SK-N-SH treated with all-trans-retinoic acid at 6 μM for 48 hours (cell line): ENCODE data around the gene CACTIN.

Source experiments
- ATAC-seq: fragments of 200-7000 bp; cut with Tn5 transposase; 3 replicates; pipeline ENCODE4 v1.9.1; 2020; ENCODE audit warnings: mild to moderate bottlenecking, moderate library complexity
- ARNTL ChIP-seq: fragments of 450-650 bp; formaldehyde crosslinking; IDR thresholded peaks from 2 replicates; pipeline ENCODE4 v1.5.0; 2020; ENCODE audit warnings: low read depth, mild to moderate bottlenecking, moderate library complexity, borderline replicate concordance
- CREB5 ChIP-seq: fragments of 250-450 bp; sonication (Bioruptor Pico); IDR thresholded peaks from 2 replicates; pipeline ENCODE4 v1.5.1; 2020; ENCODE audit warnings: low read depth, mild to moderate bottlenecking, moderate library complexity
- CSRNP3 ChIP-seq: fragments of 250-450 bp; sonication (Bioruptor Pico); IDR thresholded peaks from 2 replicates; pipeline ENCODE4 v1.5.1; 2021; ENCODE audit warnings: mild to moderate bottlenecking, moderate library complexity
- ESRRG ChIP-seq: fragments of 250-450 bp; sonication (Bioruptor Pico); IDR thresholded peaks from 2 replicates; pipeline ENCODE4 v1.6.1; 2021; ENCODE audit warnings: mild to moderate bottlenecking
- GLIS3 ChIP-seq: fragments of 250-450 bp; sonication (Bioruptor Pico); IDR thresholded peaks from 2 replicates; pipeline ENCODE4 v1.5.0; 2020; ENCODE audit warnings: mild to moderate bottlenecking, moderate library complexity
- ISL1 ChIP-seq: fragments of 250-450 bp; sonication (Bioruptor Pico); IDR thresholded peaks from 2 replicates; pipeline ENCODE4 v2.1.2; 2022; ENCODE audit warnings: mild to moderate bottlenecking, moderate library complexity
- OSR1 ChIP-seq: fragments of 250-450 bp; sonication (Bioruptor Pico); IDR thresholded peaks from 2 replicates; pipeline ENCODE4 v1.8.0; 2022; ENCODE audit warnings: moderate library complexity, mild to moderate bottlenecking, inconsistent platforms
- PATZ1 ChIP-seq: fragments of 250-450 bp; sonication (Bioruptor Pico); IDR thresholded peaks from 2 replicates; pipeline ENCODE4 v1.8.0; 2020; ENCODE audit warnings: mild to moderate bottlenecking, moderate library complexity, borderline replicate concordance
- POU6F1 ChIP-seq: fragments of 250-450 bp; sonication (Bioruptor Pico); IDR thresholded peaks from 2 replicates; pipeline ENCODE4 v1.8.0; 2021; ENCODE audit warnings: low read depth, mild to moderate bottlenecking, moderate library complexity, borderline replicate concordance
- PPARA ChIP-seq: fragments of 250-450 bp; sonication (Bioruptor Pico); IDR thresholded peaks from 2 replicates; pipeline ENCODE4 v1.5.0; 2020; ENCODE audit warnings: mild to moderate bottlenecking, borderline replicate concordance
- RARB ChIP-seq: fragments of 250-450 bp; sonication (Bioruptor Pico); IDR thresholded peaks from 2 replicates; pipeline ENCODE4 v1.8.0; 2021; ENCODE audit warnings: mild to moderate bottlenecking, moderate library complexity
- SNAI2 ChIP-seq: fragments of 250-450 bp; sonication (Bioruptor Pico); IDR thresholded peaks from 2 replicates; pipeline ENCODE4 v1.5.0; 2020; ENCODE audit warnings: mild to moderate bottlenecking, moderate library complexity
- TCF4 ChIP-seq: fragments of 250-450 bp; sonication (Bioruptor Pico); IDR thresholded peaks from 2 replicates; pipeline ENCODE4 v1.8.0; 2021; ENCODE audit warnings: mild to moderate bottlenecking, moderate library complexity, borderline replicate concordance
- TOX ChIP-seq: fragments of 250-450 bp; sonication (Bioruptor Pico); IDR thresholded peaks from 2 replicates; pipeline ENCODE4 v1.8.0; 2021; ENCODE audit warnings: mild to moderate bottlenecking, moderate library complexity, borderline replicate concordance
- TSHZ2 ChIP-seq: fragments of 250-450 bp; sonication (Bioruptor Pico); IDR thresholded peaks from 2 replicates; pipeline ENCODE4 v1.5.0; 2020; ENCODE audit warnings: mild to moderate bottlenecking, moderate library complexity
- ZC3H10 ChIP-seq: fragments of 250-450 bp; sonication (Bioruptor Pico); IDR thresholded peaks from 2 replicates; pipeline ENCODE4 v1.5.1; 2021; ENCODE audit warnings: mild to moderate bottlenecking, moderate library complexity
- ZFP3 ChIP-seq: fragments of 250-450 bp; sonication (Bioruptor Pico); IDR thresholded peaks from 2 replicates; pipeline ENCODE4 v1.5.0; 2020; ENCODE audit warnings: mild to moderate bottlenecking, moderate library complexity
- ZFP30 ChIP-seq: fragments of 450-650 bp; formaldehyde crosslinking; IDR thresholded peaks from 2 replicates; pipeline ENCODE4 v1.5.0; 2022; ENCODE audit warnings: mild to moderate bottlenecking, moderate library complexity
- ZNF565 ChIP-seq: fragments of 450-650 bp; formaldehyde crosslinking; conservative IDR thresholded peaks from 2 replicates; pipeline ENCODE4 v1.5.0; 2020; ENCODE audit warnings: low read depth, mild to moderate bottlenecking, moderate library complexity
- ZNF8 ChIP-seq: fragments of 450-650 bp; formaldehyde crosslinking; IDR thresholded peaks from 2 replicates; pipeline ENCODE4 v1.5.0; 2020; ENCODE audit warnings: mild to moderate bottlenecking, moderate library complexity

CACTIN gene

GRCh38 chr19:3603121-3603811 is 23.3 kb downstream of the CACTIN start:
- no peak for TF ChIP-seq ISL1 (CRISPR knock-in tag)
- TF ChIP-seq TSHZ2 (CRISPR knock-in tag), result no peak
- TF ChIP-seq ZNF565 (CRISPR knock-in tag), result no peak
- TF ChIP-seq, all 23 proteins: peak for 0
- no peak for ATAC-seq

GRCh38 chr19:3601021-3601420 is 25.6 kb downstream of the CACTIN start:
- ATAC-seq, result no peak
- TF ChIP-seq RARB (CRISPR knock-in tag) (no peak), ZNF565 (CRISPR knock-in tag) (no peak), TOX (CRISPR knock-in tag) (no peak), GLIS3 (CRISPR knock-in tag) (no peak), CREB5 (CRISPR knock-in tag) (no peak), TSHZ2 (CRISPR knock-in tag) (no peak), OSR1 (CRISPR knock-in tag) (no peak), ISL1 (CRISPR knock-in tag) (no peak), ZC3H10 (no peak), ESRRG (CRISPR knock-in tag) (no peak), ZNF8 (CRISPR knock-in tag) (no peak), CSRNP3 (CRISPR knock-in tag) (no peak), ZFP30 (CRISPR knock-in tag) (no peak), ARNTL (no peak), PATZ1 (CRISPR knock-in tag) (no peak), SNAI2 (no peak), PPARA (no peak)

- no peak for TF ChIP-seq TSHZ2 (CRISPR knock-in tag)
- TF ChIP-seq ZFP3, result no peak
- TF ChIP-seq POU6F1 (CRISPR knock-in tag), result no peak
- no peak for TF ChIP-seq SNAI2
- TF ChIP-seq ARNTL, result no peak
- TF ChIP-seq TCF4 (CRISPR knock-in tag), result no peak
- ATAC-seq, result no peak; the same call in 2 of the 3 replicates
Observed at GRCh38 chr19:3599776-3600187, 26.8 kb downstream of the CACTIN start.
